K562 (cell line): ENCODE measurements around the gene SYNE2. TPM values are rescaled to one million over a fixed set of nuclear protein-coding genes. Genes with fewer than 3 reads are reported as not detected.

Experiments
- ATAC-seq: fragments of 200-7000 bp; cut with Tn5 transposase; 3 replicates; pipeline ENCODE4 v1.9.1; 2020; ENCODE audit warnings: moderate library complexity
- BruUV-seq: library from RNA; stranded (reverse); fragments of 400-500 nt; replicated peaks from 2 replicates; lab custom pipeline; 2021; lab: Mats Ljungman, UMichigan
- CTCF ChIA-PET: fragments of 300-600 bp; formaldehyde crosslinking; extraction: SDS; loops from one replicate; lab custom pipeline; 2021; ENCODE audit warnings: low intra/inter-chr PET ratio; lab: Yijun Ruan, JAX
- POLR2A ChIA-PET: fragments of 300-600, 350-650 bp; sonication (Branson Sonifier 250); formaldehyde crosslinking; extraction: SDS; loops from one replicate; lab custom pipeline; 2021; ENCODE audit warnings: antibody characterized with exemption, inconsistent platforms; lab: Yijun Ruan, JAX
- DNase-seq, 4 experiments: peaks; one replicate each; pipeline versions ENCODE4 v3.0.0 to v3.0.0-alpha.2; 2011 to 2018; ENCODE audit warnings: low spot score in 3 of 4, mixed read lengths in 3 of 4; ENCODE audit errors: extremely low read depth in 1 of 4
- FAIRE-seq: peaks from 2 replicates; lab custom pipeline; 2011; peaks lifted over from hg19 to GRCh38; lab: Jason Lieb, UNC
- H2AFZ ChIP-seq: 2 replicates; pipeline ENCODE4 v1.6.0; 2011; ENCODE audit warnings: low read depth, low read length, control low read depth, inconsistent platforms
- H3K27ac ChIP-seq: fragments of 200-600 bp; 3 replicates; pipeline ENCODE4 v1.8.0; 2011; ENCODE audit warnings: low read depth, mild to moderate bottlenecking, control low read depth, inconsistent platforms, low read length, moderate library complexity, mixed read lengths; ENCODE audit errors: extremely low read depth
- H3K27me3 ChIP-seq, 2 experiments: fragments of 300-600 bp in 1 of 2; 2 replicates in 1 of 2; 3 replicates in 1 of 2; pipeline versions ENCODE4 v1.6.0 to v1.8.0; 2011; ENCODE audit warnings: inconsistent platforms in 2 of 2, low read length in 2 of 2, mild to moderate bottlenecking in 1 of 2, mixed read lengths in 1 of 2, moderate library complexity in 1 of 2; ENCODE audit not compliant: control insufficient read depth in 2 of 2, insufficient read depth in 2 of 2
- H3K36me3 ChIP-seq: fragments of 300-600 bp; 3 replicates; pipeline ENCODE4 v1.8.0; 2011; ENCODE audit warnings: mild to moderate bottlenecking, low read length, inconsistent platforms; ENCODE audit not compliant: control insufficient read depth, insufficient read depth
- H3K4me1 ChIP-seq, 2 experiments: fragments of 200-600 bp in 1 of 2; replicated peaks in 1 of 2; 2 replicates in 1 of 2; 3 replicates in 1 of 2; pipeline versions ENCODE4 v1.5.1 to v1.8.0; 2011; ENCODE audit warnings: inconsistent platforms in 2 of 2, low read length in 2 of 2, mild to moderate bottlenecking in 1 of 2, mixed read lengths in 1 of 2, moderate library complexity in 1 of 2; ENCODE audit not compliant: control insufficient read depth in 2 of 2, insufficient read depth in 2 of 2
- H3K4me2 ChIP-seq: 2 replicates; pipeline ENCODE4 v1.6.1; 2011; ENCODE audit warnings: low read length, control low read depth, inconsistent platforms, mixed read lengths; ENCODE audit not compliant: insufficient read depth
- H3K4me3 ChIP-seq: fragments of 200-600 bp; sonication (generic), shearing (Covaris generic); 2 replicates; pipeline ENCODE4 v1.5.1; 2016; ENCODE audit warnings: control low read depth, inconsistent platforms
- H3K79me2 ChIP-seq: fragments of 200-600 bp; 3 replicates; pipeline ENCODE4 v1.8.0; 2011; ENCODE audit warnings: low read length, inconsistent platforms; ENCODE audit not compliant: control insufficient read depth, insufficient read depth
- H3K9ac ChIP-seq, 2 experiments: 2 replicates each; pipeline versions ENCODE4 v1.6.0 to v1.6.1; 2011; ENCODE audit warnings: low read depth in 2 of 2, low read length in 2 of 2, control low read depth in 1 of 2, inconsistent platforms in 1 of 2, mild to moderate bottlenecking in 1 of 2, mixed read lengths in 1 of 2; ENCODE audit not compliant: insufficient read depth in 1 of 2
- H3K9me1 ChIP-seq: one replicate; pipeline ENCODE4 v1.6.0; 2011; ENCODE audit warnings: inconsistent platforms, mild to moderate bottlenecking, low read length, moderate library complexity; ENCODE audit not compliant: control insufficient read depth, insufficient read depth
- H3K9me3 ChIP-seq: replicated peaks from 2 replicates; pipeline ENCODE4 v1.5.1; 2011; ENCODE audit warnings: low read depth, low read length, inconsistent platforms; ENCODE audit not compliant: control insufficient read depth, insufficient read depth
- H4K20me1 ChIP-seq: replicated peaks from 2 replicates; pipeline ENCODE4 v1.6.1; 2011; ENCODE audit warnings: low read length, inconsistent platforms, mixed read lengths; ENCODE audit not compliant: control insufficient read depth, insufficient read depth
- DEAF1 ChIP-seq: fragments of 450-650 bp; formaldehyde crosslinking; IDR thresholded peaks from 2 replicates; pipeline ENCODE4 v1.4.0; 2020; ENCODE audit warnings: mild to moderate bottlenecking, moderate library complexity
- E2F8 ChIP-seq: fragments of 450-650 bp; IDR thresholded peaks from 2 replicates; pipeline ENCODE4 v1.7.1; 2018; ENCODE audit warnings: mild to moderate bottlenecking, low read depth; ENCODE audit not compliant: partially characterized antibody
- HNRNPH1 ChIP-seq: fragments of 200-400 bp; formaldehyde crosslinking; optimal IDR thresholded peaks from 2 replicates; pipeline ENCODE3; 2017; ENCODE audit warnings: low read depth, mild to moderate bottlenecking, low read length, moderate library complexity
- HNRNPLL ChIP-seq: fragments of 200-400 bp; formaldehyde crosslinking; IDR thresholded peaks from 2 replicates; pipeline ENCODE4 v1.6.1; 2017; ENCODE audit warnings: low read length, low read depth, mild to moderate bottlenecking; ENCODE audit not compliant: poor library complexity, severe bottlenecking
- HNRNPUL1 ChIP-seq: fragments of 200-400 bp; formaldehyde crosslinking; IDR thresholded peaks from 2 replicates; pipeline ENCODE4 v1.6.1; 2017; ENCODE audit warnings: low read length
- MBD2 ChIP-seq: sonication (generic); IDR thresholded peaks from 2 replicates; pipeline ENCODE4 v1.6.1; 2016; ENCODE audit warnings: low read depth, borderline replicate concordance
- MEIS2 ChIP-seq: fragments of 450-650 bp; IDR thresholded peaks from 2 replicates; pipeline ENCODE4 v1.6.1; 2014; ENCODE audit warnings: mild to moderate bottlenecking; ENCODE audit not compliant: partially characterized antibody
- RBFOX2 ChIP-seq: fragments of 200-400 bp; formaldehyde crosslinking; IDR thresholded peaks from 2 replicates; pipeline ENCODE4 v1.6.1; 2017; ENCODE audit warnings: low read depth, mild to moderate bottlenecking, low read length, moderate library complexity
- THAP7 ChIP-seq: fragments of 250-450 bp; sonication (Bioruptor Pico); IDR thresholded peaks from 2 replicates; pipeline ENCODE4 v1.5.0; 2021
- TOE1 ChIP-seq, 2 experiments: fragments of 450-650 bp in 1 of 2; sonication (generic) in 1 of 2; formaldehyde crosslinking in 1 of 2; IDR thresholded peaks; 2 replicates each; pipeline versions ENCODE4 v1.7.1 to v1.8.0; 2016 to 2022; ENCODE audit warnings: borderline replicate concordance in 2 of 2, mild to moderate bottlenecking in 2 of 2, antibody characterized with exemption in 1 of 2, inconsistent platforms in 1 of 2, low read depth in 1 of 2, missing genetic modification reagents in 1 of 2, moderate library complexity in 1 of 2
- ZBTB1 ChIP-seq: sonication (generic); formaldehyde crosslinking; IDR thresholded peaks from 2 replicates; pipeline ENCODE4 v1.8.1; 2023; ENCODE audit warnings: missing genetic modification reagents, low read depth, mild to moderate bottlenecking, borderline replicate concordance
- ZBTB8A ChIP-seq: fragments of 450-650 bp; IDR thresholded peaks from 2 replicates; pipeline ENCODE4 v1.6.1; 2018; ENCODE audit warnings: mild to moderate bottlenecking, moderate library complexity; ENCODE audit not compliant: partially characterized antibody
- ZNF143 ChIP-seq: sonication (generic); formaldehyde crosslinking; IDR thresholded peaks from 2 replicates; pipeline ENCODE4 v1.9.0; 2022; ENCODE audit warnings: mild to moderate bottlenecking, missing genetic modification reagents
- ZNF316 ChIP-seq: fragments of 450-650 bp; IDR thresholded peaks from 2 replicates; pipeline ENCODE4 v1.6.1; 2016
- ZNF639 ChIP-seq, 2 experiments: fragments of 200-800 bp in 1 of 2; sonication (Bioruptor generic) in 1 of 2; sonication (generic) in 1 of 2; formaldehyde crosslinking in 1 of 2; IDR thresholded peaks in 1 of 2; conservative IDR thresholded peaks in 1 of 2; 2 replicates each; pipeline versions ENCODE4 v1.5.0 to v1.6.1; 2016 to 2020; ENCODE audit warnings: missing compliant biosample characterization in 1 of 2, missing genetic modification characterization in 1 of 2, missing genetic modification reagents in 1 of 2
- ZNF717 ChIP-seq: fragments of 250-450 bp; sonication (Bioruptor Pico); IDR thresholded peaks from 2 replicates; pipeline ENCODE4 v1.5.0; 2021
- WGBS: fragments of 100-300 bp; shearing (Covaris generic); methylation state at CpG from one replicate; pipeline ENCODE4 v1.1.6; 2016; ENCODE audit warnings: low coverage, mixed read lengths; ENCODE audit not compliant: insufficient coverage; ENCODE audit errors: missing lambda C conversion rate; 5-methylcytosine and 5-hydroxymethylcytosine counted together
- in situ Hi-C: fragments of 300-500 bp; cut with MboI; formaldehyde crosslinking; loops from 4 replicates; pipeline ENCODE4 v1.15.0; 2018; ENCODE audit warnings: inconsistent platforms, mixed read lengths
- intact Hi-C: fragments of 100-400 bp; cut with micrococcal nuclease; formaldehyde crosslinking; loops from 2 replicates; pipeline ENCODE4 v1.14.2; 2022
- polyA plus RNA-seq, 8 experiments: library from polyadenylated mRNA; depleted of rRNA in 4 of 8; stranded (reverse) in 5 of 8; unstranded in 3 of 8; fragments of >200 nt; fragmentation: Nextera tagmentation in 2 of 8; fragmentation: Illumina TruSeq in 1 of 8; extraction: Ambion mirVana in 2 of 8; extraction: Trizol in 1 of 8; gene quantifications; 2 replicates each; pipeline versions ENCODE4 v1.2.1 to v1.2.3, GENCODE V29; 2011 to 2014; ENCODE audit warnings: inconsistent platforms in 1 of 8, missing spikeins in 1 of 8
- total RNA-seq, 7 experiments: library from RNA; depleted of rRNA in 6 of 7; stranded (reverse); fragments of >200 nt in 6 of 7; fragmentation: Illumina TruSeq in 2 of 7; extraction: Trizol in 2 of 7; gene quantifications; 2 replicates each; pipeline versions ENCODE4 v1.2.1 to v1.2.3, GENCODE V29; 2011 to 2021; ENCODE audit warnings: low replicate concordance in 1 of 7

SYNE2 gene
- total and polyA plus RNA-seq, 9 of the 15 experiments (the other 6 are each of a cell fraction or from before 2014, with no cell fraction given): 0.06 to 0.53 (median 0.11) TPM

GRCh38 chr14:63982156-63982555, 129.4 kb downstream of the SYNE2 start:
- Histone ChIP-seq H3K27ac (no peak overlapping the region), H4K20me1 (no peaks in the 10 kb centered on the region), H3K4me2 (no peak overlapping the region), H3K9me1 (no peaks in the 10 kb centered on the region), H3K4me1 (no peaks in the 10 kb centered on the region), H3K4me3 (no peak overlapping the region), H3K79me2 (no peaks in the 10 kb centered on the region), H3K9ac (no peak overlapping the region), H3K27me3 (no peaks in the 10 kb centered on the region), H2AFZ (no peak overlapping the region), H3K36me3 (no peaks in the 10 kb centered on the region), H3K9me3 (no peaks in the 10 kb centered on the region)
- TF ChIP-seq RBFOX2 (no peak), HNRNPLL (no peak), DEAF1 (CRISPR knock-in tag) (no peak), ZNF717 (CRISPR knock-in tag) (no peak), ZBTB8A (no peak), ZBTB1 (CRISPR knock-in tag) (no peak), ZNF639 (CRISPR knock-in tag; conservative IDR thresholded peaks at IDR 0.05 in 1 of 2, IDR thresholded peaks at IDR 0.05 in 1 of 2) (no peak), MBD2 (no peak), HNRNPUL1 (no peak), THAP7 (CRISPR knock-in tag) (no peak), ZNF143 (CRISPR knock-in tag) (no peak), HNRNPH1 (no peak), MEIS2 (no peak), E2F8 (no peak), TOE1 (IDR thresholded peaks at IDR 0.05; ENCODE audit: borderline replicate concordance) (no peak), TOE1 (CRISPR knock-in tag; IDR thresholded peaks at IDR 0.05; ENCODE audit: borderline replicate concordance, low read depth) (no peak), ZNF316 (no peak)
- ATAC-seq (no peak), FAIRE-seq (no peak), DNase-seq (no peak)
- intact Hi-C loops (no loop called here), in situ Hi-C loops (no loop called here)
- WGBS: 2% methylated on average over 3 of the region's 3 CpGs
- CTCF ChIA-PET: no interaction called here
- BruUV-seq: no TSS peak
- POLR2A ChIA-PET: no interaction called here
